ENCODE data around the gene ZNF599.

Gene ZNF599

DNA sequence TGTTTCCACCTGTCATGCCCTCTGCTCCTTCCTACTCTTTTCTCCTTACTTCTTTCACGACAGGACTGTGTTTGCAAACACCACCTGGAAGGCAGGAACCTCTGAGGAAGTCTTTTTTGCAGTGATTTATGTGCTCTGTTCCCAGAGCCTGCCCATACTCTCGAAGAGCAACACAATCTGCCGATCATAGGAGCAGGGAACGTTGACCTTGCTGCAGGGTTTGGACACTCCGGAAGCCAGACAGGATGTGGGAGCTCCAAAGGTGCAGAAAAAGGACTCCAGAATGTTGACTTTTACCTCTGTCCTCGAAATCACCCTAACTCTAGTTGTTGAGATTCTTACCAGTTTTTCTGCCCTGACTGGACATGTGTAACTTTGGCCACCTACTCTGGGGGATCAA is 47.6 kb downstream of the ZNF599 start:
- Histone ChIP-seq H3K4me1 (ENCODE audit: insufficient read depth, poor library complexity, severe bottlenecking) (no peaks in the 10 kb centered on the region), H3K27ac (ENCODE audit: poor library complexity, severe bottlenecking) (no peak overlapping the region), H3K9me3 (ENCODE audit: severe bottlenecking) (no peaks in the 10 kb centered on the region), H3K4me3 (ENCODE audit: severe bottlenecking) (no peak overlapping the region), H3K27me3 (ENCODE audit: insufficient read depth, poor library complexity, severe bottlenecking) (no peaks in the 10 kb centered on the region), H3K36me3 (ENCODE audit: low read depth) (no peaks in the 10 kb centered on the region)
- no peak for DNase-seq (ENCODE audit: low spot score)
- no peak for ATAC-seq (ENCODE audit: low read depth)
- TF ChIP-seq, protein P1, sequence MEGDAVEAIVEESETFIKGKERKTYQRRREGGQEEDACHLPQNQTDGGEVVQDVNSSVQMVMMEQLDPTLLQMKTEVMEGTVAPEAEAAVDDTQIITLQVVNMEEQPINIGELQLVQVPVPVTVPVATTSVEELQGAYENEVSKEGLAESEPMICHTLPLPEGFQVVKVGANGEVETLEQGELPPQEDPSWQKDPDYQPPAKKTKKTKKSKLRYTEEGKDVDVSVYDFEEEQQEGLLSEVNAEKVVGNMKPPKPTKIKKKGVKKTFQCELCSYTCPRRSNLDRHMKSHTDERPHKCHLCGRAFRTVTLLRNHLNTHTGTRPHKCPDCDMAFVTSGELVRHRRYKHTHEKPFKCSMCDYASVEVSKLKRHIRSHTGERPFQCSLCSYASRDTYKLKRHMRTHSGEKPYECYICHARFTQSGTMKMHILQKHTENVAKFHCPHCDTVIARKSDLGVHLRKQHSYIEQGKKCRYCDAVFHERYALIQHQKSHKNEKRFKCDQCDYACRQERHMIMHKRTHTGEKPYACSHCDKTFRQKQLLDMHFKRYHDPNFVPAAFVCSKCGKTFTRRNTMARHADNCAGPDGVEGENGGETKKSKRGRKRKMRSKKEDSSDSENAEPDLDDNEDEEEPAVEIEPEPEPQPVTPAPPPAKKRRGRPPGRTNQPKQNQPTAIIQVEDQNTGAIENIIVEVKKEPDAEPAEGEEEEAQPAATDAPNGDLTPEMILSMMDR (IDR thresholded peaks at IDR 0.05; ENCODE audit: poor library complexity, severe bottlenecking) = no peak

DNA sequence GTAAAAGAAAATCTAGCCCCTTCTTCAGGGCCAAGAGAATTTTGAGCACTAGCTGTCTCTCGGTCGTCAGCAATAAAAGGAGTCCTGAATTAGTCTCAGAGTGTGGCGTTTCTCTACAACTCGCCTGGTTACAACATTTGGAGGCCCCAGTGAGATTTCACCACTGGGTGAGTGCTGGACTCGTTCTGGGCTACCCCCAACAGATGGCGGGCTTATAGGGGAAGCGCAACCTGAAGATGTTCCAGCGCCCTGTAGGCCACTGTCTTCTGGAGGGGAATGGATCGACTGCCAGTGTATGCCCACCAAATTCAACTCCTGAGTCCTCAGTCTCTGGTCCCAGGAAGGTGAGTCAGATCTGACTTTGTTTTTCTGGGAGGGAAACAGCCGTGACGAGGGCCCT is 50.7 kb downstream of the ZNF599 start:
- Histone ChIP-seq H3K4me3 (ENCODE audit: severe bottlenecking) (no peak overlapping the region), H3K27ac (ENCODE audit: poor library complexity, severe bottlenecking) (no peak overlapping the region), H3K9me3 (ENCODE audit: severe bottlenecking) (no peaks in the 10 kb centered on the region), H3K27me3 (ENCODE audit: insufficient read depth, poor library complexity, severe bottlenecking) (no peaks in the 10 kb centered on the region), H3K36me3 (ENCODE audit: low read depth) (no peaks in the 10 kb centered on the region), H3K4me1 (ENCODE audit: insufficient read depth, poor library complexity, severe bottlenecking) (no peaks in the 10 kb centered on the region)
- DNase-seq (ENCODE audit: low spot score) (no peak), ATAC-seq (ENCODE audit: low read depth) (no peak)
- TF ChIP-seq, protein P1 (IDR thresholded peaks at IDR 0.05; ENCODE audit: poor library complexity, severe bottlenecking) = no peak

DNA sequence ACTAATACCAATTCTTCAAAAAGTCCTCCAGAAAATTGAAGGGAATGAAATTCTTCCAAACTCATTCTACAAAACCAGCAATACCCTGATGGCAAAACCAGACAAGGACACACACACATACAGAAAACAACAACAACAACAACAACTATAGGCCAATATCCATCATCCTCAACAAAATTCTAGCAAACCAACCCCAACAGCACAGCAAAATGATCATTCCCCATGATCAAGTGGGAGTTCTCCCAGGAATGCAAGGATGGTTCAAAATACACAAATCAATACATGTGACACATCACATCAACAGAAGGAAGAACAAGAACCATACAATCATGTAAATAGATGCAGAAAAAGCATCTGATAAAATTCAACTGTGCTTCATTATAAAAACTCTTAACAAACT is 57.7 kb downstream of the ZNF599 start:
- ATAC-seq (ENCODE audit: low read depth) (no peak), DNase-seq (ENCODE audit: low spot score) (no peak)
- H3K36me3 ChIP-seq (ENCODE audit: low read depth) = no peaks in the 10 kb centered on the region
- no peaks in the 10 kb centered on the region for H3K4me1 ChIP-seq (ENCODE audit: insufficient read depth, poor library complexity, severe bottlenecking)
- TF ChIP-seq, protein P1 (IDR thresholded peaks at IDR 0.05; ENCODE audit: poor library complexity, severe bottlenecking) = no peak
- H3K9me3 ChIP-seq (ENCODE audit: severe bottlenecking) = peaks cover 4% of the 10 kb centered on the region
- H3K4me3 ChIP-seq (ENCODE audit: severe bottlenecking) = no peak overlapping the region
- no peak overlapping the region for H3K27ac ChIP-seq (ENCODE audit: poor library complexity, severe bottlenecking)
- no peaks in the 10 kb centered on the region for H3K27me3 ChIP-seq (ENCODE audit: insufficient read depth, poor library complexity, severe bottlenecking)

DNA sequence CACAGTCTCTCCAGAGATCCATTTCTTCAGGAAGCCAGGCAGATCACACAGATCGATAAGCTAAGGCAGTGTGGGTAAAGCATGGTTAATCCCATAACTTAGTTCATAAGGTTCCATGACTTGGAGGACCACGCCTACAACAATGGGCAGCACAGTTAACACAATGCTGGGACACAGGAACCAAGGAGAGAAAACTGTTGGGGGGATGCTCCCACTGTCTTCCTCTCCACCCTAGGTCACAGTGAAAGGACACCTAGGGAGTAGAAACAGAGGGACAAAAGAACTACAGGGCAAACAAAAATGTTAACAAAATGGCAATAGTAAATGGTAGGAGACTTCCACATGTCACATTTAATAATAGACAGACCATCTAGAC is 59.8 kb downstream of the ZNF599 start:
- Histone ChIP-seq H3K27ac (ENCODE audit: poor library complexity, severe bottlenecking) (no peak overlapping the region), H3K4me1 (ENCODE audit: insufficient read depth, poor library complexity, severe bottlenecking) (no peaks in the 10 kb centered on the region), H3K4me3 (ENCODE audit: severe bottlenecking) (no peak overlapping the region), H3K36me3 (ENCODE audit: low read depth) (no peaks in the 10 kb centered on the region), H3K27me3 (ENCODE audit: insufficient read depth, poor library complexity, severe bottlenecking) (no peaks in the 10 kb centered on the region), H3K9me3 (ENCODE audit: severe bottlenecking) (peaks cover 4% of the 10 kb centered on the region)
- ATAC-seq (ENCODE audit: low read depth) = no peak
- no peak for DNase-seq (ENCODE audit: low spot score)
- TF ChIP-seq, protein P1 (IDR thresholded peaks at IDR 0.05; ENCODE audit: poor library complexity, severe bottlenecking) = no peak

DNA sequence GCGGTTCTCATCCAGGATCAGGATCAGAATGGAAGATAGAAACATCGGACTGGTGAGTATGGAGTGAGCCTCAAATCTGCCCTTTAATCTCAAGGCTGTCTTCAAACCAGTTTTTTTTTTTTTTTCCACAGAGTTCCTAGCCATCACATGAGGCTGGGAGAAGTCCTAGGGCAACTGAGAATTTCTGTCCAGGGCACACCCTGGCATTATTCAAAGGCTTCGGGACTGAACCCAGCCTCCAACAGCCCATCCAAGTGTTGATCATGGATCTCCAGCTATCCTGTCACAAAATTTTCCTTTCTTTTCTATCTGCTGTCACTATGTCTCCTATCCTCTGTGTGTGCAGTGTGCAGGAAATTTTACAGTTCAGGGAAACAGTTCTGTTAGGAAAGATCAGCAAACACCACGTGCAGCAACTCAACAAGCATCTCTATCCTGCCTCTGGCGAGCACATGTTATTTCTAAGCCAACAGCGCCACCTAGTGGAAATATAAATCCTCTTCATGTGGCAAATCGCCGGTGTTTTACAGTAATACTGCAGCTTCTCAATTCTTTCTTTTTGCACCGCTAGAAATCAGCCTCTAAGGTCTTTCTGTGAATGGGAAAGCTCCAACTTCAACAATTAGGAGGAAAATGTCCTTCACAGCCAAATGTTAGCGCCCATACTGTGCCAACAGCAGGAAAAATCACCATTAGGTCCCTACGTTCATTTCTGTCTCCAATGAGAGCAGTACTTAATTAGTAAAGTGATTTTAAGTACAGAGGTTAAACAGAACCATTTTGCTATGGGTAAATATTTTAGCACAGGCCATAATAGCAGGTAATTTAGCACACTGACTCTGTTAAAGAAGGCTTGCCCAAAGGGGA is 60.4 kb downstream of the ZNF599 start:
- no peak for DNase-seq (ENCODE audit: low spot score)
- no peak overlapping the region for H3K27ac ChIP-seq (ENCODE audit: poor library complexity, severe bottlenecking)
- no peaks in the 10 kb centered on the region for H3K4me1 ChIP-seq (ENCODE audit: insufficient read depth, poor library complexity, severe bottlenecking)
- TF ChIP-seq, protein P1 (IDR thresholded peaks at IDR 0.05; ENCODE audit: poor library complexity, severe bottlenecking) = peak; percentile 47
- peaks cover 4% of the 10 kb centered on the region for H3K9me3 ChIP-seq (ENCODE audit: severe bottlenecking)
- no peak for ATAC-seq (ENCODE audit: low read depth)
- no peak overlapping the region for H3K4me3 ChIP-seq (ENCODE audit: severe bottlenecking)
- no peaks in the 10 kb centered on the region for H3K36me3 ChIP-seq (ENCODE audit: low read depth)
- no peaks in the 10 kb centered on the region for H3K27me3 ChIP-seq (ENCODE audit: insufficient read depth, poor library complexity, severe bottlenecking)

All from RWPE2 (cell line).